Stomach (tissue), 9 donors: Measurements from ENCODE around the gene DYRK4. TPM values are rescaled to one million over a fixed set of nuclear protein-coding genes. Genes with fewer than 3 reads are reported as not detected.
A peak's percentile ranks its signal among the peaks of the same experiment; 100 is the strongest.

ENCODE experiments used
- DNase-seq, 2 donors: peaks; one replicate each; pipeline versions ENCODE4 v3.0.0 to v3.0.0-alpha.2; 2013 to 2019
- H3K27ac ChIP-seq, 5 donors: fragments of 200-600 bp in 4 of 5; sonication (generic) in 4 of 5; one replicate each; pipeline ENCODE4 v1.5.1; 2013 to 2019; ENCODE audit warnings: mild to moderate bottlenecking in 1 of 5, moderate library complexity in 1 of 5
- H3K27me3 ChIP-seq, 3 donors: fragments of 200-600 bp; sonication (generic); one replicate each; pipeline ENCODE4 v1.5.1; 2017 to 2019; ENCODE audit warnings: mixed run types in 1 of 3
- H3K36me3 ChIP-seq, 4 donors: fragments of 200-600 bp; sonication (generic); 1 replicate in 3 of 4; 2 replicates in 1 of 4; pipeline ENCODE4 v1.5.1; 2016 to 2019
- H3K4me1 ChIP-seq, 4 donors: fragments of 200-600 bp; sonication (generic); one replicate each; pipeline ENCODE4 v1.5.1; 2016 to 2019
- H3K4me3 ChIP-seq, 4 donors: fragments of 200-600 bp; sonication (generic) in 3 of 4; one replicate each; pipeline ENCODE4 v1.5.1; 2016 to 2019; ENCODE audit warnings: mild to moderate bottlenecking in 1 of 4
- H3K9me3 ChIP-seq, 4 donors: fragments of 200-600 bp; sonication (generic); one replicate each; pipeline ENCODE4 v1.5.1; 2016 to 2019
- CTCF ChIP-seq, 7 experiments: fragments of 450-650 bp in 4 of 7; fragments of 200-600 bp in 3 of 7; sonication (generic) in 3 of 7; IDR thresholded peaks; one replicate each; pipeline ENCODE4 v1.5.1; 2016 to 2019; ENCODE audit warnings: antibody characterized with exemption in 7 of 7, control low read depth in 2 of 7, mild to moderate bottlenecking in 1 of 7
- EP300 ChIP-seq: sonication (generic); formaldehyde crosslinking; IDR thresholded peaks from one replicate; pipeline ENCODE4 v1.6.1; 2017; ENCODE audit warnings: antibody characterized with exemption
- POLR2A ChIP-seq, 4 donors: fragments of 450-650 bp; IDR thresholded peaks; one replicate each; pipeline ENCODE4 v1.6.1; 2016; ENCODE audit warnings: antibody characterized with exemption in 4 of 4, control low read depth in 2 of 4, mild to moderate bottlenecking in 1 of 4, moderate library complexity in 1 of 4
- POLR2AphosphoS5 ChIP-seq, 3 donors: sonication (generic); formaldehyde crosslinking; IDR thresholded peaks; one replicate each; pipeline ENCODE4 v1.6.1; 2016; ENCODE audit warnings: antibody characterized with exemption in 3 of 3
- WGBS, 5 donors: extraction: QIAGEN DNeasy Blood & Tissue Kit in 3 of 5; methylation state at CpG; one replicate each; pipeline versions ENCODE4 v1.1.5 to v1.1.7; 2013 to 2018; 5-methylcytosine and 5-hydroxymethylcytosine counted together
- intact Hi-C: fragments of 100-400 bp; cut with DNase I; formaldehyde crosslinking; loops from one replicate; pipeline ENCODE4 v1.15.1; 2023; ENCODE audit warnings: low total_unique reads
- polyA plus RNA-seq, 3 donors: library from polyadenylated mRNA; stranded (reverse); fragments of 200-250 nt; gene quantifications; one replicate each; pipeline ENCODE4 v1.2.3, GENCODE V29; 2013
- total RNA-seq, 5 donors: library from RNA; depleted of rRNA; stranded (reverse); fragments of >200 nt; gene quantifications; one replicate each; pipeline versions ENCODE4 v1.1.0 to v1.2.3, GENCODE V29; 2014 to 2016
- donor health status: healthy with polysubstance abuse.
- donor health status: Bipolar disorder and iron deficiency.
- donor health status: healthy.

The DYRK4 gene
- total and polyA plus RNA-seq, 8 donors = 16.5 to 41.0 (median 29.0) TPM; not detected in 1

DNA sequence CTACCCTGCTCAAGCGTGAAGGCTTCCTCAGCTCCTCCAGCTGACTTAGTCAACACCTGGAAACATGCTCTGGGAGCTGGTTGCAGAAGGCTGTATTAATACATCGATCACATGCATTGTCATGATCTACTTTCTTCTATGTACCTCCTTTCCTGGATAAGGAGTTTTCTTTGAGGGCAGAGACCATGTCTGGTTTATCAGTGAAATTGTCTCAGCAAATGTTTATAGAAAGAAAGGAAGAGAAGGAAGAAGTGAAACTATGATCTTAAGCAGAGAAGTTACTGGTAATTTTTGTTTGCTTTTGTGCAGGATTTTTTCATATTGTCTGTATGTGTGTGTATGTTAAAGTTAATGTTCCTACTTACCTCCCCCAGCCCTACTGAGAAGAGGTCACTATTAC lies 4.5 kb downstream of the DYRK4 start:
- no peak overlapping the region for H3K27ac ChIP-seq
- 84 to 90% (median 88%) methylated on average over 2 of the region's 2 CpGs for WGBS, 5 donors
- peaks cover 0 to 6% (median 0%) of the 10 kb centered on the region in 3 donors for H3K27me3 ChIP-seq
- TF ChIP-seq EP300 (no peak), POLR2A (IDR thresholded peaks at IDR 0.05) (no peak), CTCF (IDR thresholded peaks at IDR 0.05) (no peak), POLR2AphosphoS5 (IDR thresholded peaks at IDR 0.05) (no peak)
- H3K4me3 ChIP-seq = no peak overlapping the region
- intact Hi-C loops = no loop called here
- no peak for DNase-seq
- peaks cover 0 to 13% (median 10%) of the 10 kb centered on the region in 4 donors for H3K4me1 ChIP-seq
- H3K36me3 ChIP-seq = no peaks in the 10 kb centered on the region
- H3K9me3 ChIP-seq = no peaks in the 10 kb centered on the region

GRCh38 chr12:4567073-4567881 lies 5.3 kb downstream of the DYRK4 start:
- DNase-seq = peak in 1 of 2 donors; percentile 15
- H3K27ac ChIP-seq = peak overlapping the region in 1 of 5 donors; percentile 1
- H3K4me3 ChIP-seq = no peak overlapping the region
- H3K27me3 ChIP-seq = peaks cover 0 to 5% (median 0%) of the 10 kb centered on the region in 3 donors
- H3K36me3 ChIP-seq = no peaks in the 10 kb centered on the region
- intact Hi-C loops = no loop called here
- TF ChIP-seq POLR2A (IDR thresholded peaks at IDR 0.05) = no peak
- TF ChIP-seq CTCF (IDR thresholded peaks at IDR 0.05) = no peak
- no peak for TF ChIP-seq EP300
- no peak for TF ChIP-seq POLR2AphosphoS5 (IDR thresholded peaks at IDR 0.05)
- H3K9me3 ChIP-seq = no peaks in the 10 kb centered on the region
- 45 to 53% (median 50%) methylated on average over 3 of the region's 3 CpGs for WGBS, 5 donors
- peaks cover 0 to 5% (median 3%) of the 10 kb centered on the region in 4 donors for H3K4me1 ChIP-seq

- no peaks in the 10 kb centered on the region for H3K9me3 ChIP-seq
- no peak overlapping the region for H3K4me3 ChIP-seq
- 91 to 95% (median 92%) methylated on average over 4 of the region's 4 CpGs for whole genome bisulfite sequencing, 5 donors
- H3K27me3 ChIP-seq = no peaks in the 10 kb centered on the region
- intact Hi-C loops = no loop called here
- no peak for TF ChIP-seq EP300
- no peak for DNase-seq
- no peak overlapping the region for H3K27ac ChIP-seq
- H3K36me3 ChIP-seq = no peaks in the 10 kb centered on the region
- no peaks in the 10 kb centered on the region for H3K4me1 ChIP-seq
Measured at GRCh38 chr12:4569261-4569660, 7.3 kb downstream of the DYRK4 start.

DNA sequence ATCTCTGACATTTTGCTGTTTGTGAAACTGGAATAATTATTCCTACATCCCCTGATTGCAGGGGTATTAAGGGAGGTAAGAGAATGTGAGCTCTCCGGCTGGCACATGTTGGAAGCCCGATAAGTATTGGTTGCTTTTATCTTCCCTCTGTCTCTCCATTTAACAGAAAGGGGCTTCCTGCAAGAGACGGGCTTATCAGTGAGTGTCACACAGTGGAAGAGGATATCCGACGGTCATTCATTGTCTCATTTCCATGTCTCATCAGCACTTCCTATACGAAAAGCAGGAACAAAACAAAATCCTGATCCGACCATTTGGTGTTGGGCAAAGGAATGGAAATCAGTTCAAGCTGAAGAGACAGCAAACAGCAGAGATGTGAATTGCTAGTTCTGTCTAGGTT lies 10.7 kb downstream of the DYRK4 start:
- Histone ChIP-seq H3K27me3 (no peaks in the 10 kb centered on the region), H3K9me3 (no peaks in the 10 kb centered on the region), H3K4me1 (no peaks in the 10 kb centered on the region), H3K4me3 (no peak overlapping the region), H3K27ac (no peak overlapping the region), H3K36me3 (no peaks in the 10 kb centered on the region)
- intact Hi-C loops = no loop called here
- peak in 1 of 2 donors; percentile 34 for DNase-seq
- 78 to 84% (median 80%) methylated on average over 7 of the region's 7 CpGs for WGBS, 5 donors
- TF ChIP-seq EP300 (no peak), POLR2AphosphoS5 (IDR thresholded peaks at IDR 0.05) (no peak), POLR2A (IDR thresholded peaks at IDR 0.05) (no peak), CTCF (IDR thresholded peaks at IDR 0.05) (no peak)
